ENCODE data around the gene TMEM82.

- TF ChIP-seq CTCF (conservative IDR thresholded peaks at IDR 0.05; ENCODE audit: low read depth, low read length) (no peak), EZH2 (IDR thresholded peaks at IDR 0.05; ENCODE audit: borderline replicate concordance, low read depth, low read length, poor library complexity, severe bottlenecking) (no peak)
Measured at GRCh38 chr1:15728937-15729657, 13.2 kb upstream of the TMEM82 start.

Measured in A673 (cell line).